ENCODE data around the gene CTNNA1. TPM values are rescaled to one million over a fixed set of nuclear protein-coding genes. Genes with fewer than 3 reads are reported as not detected.

The CTNNA1 gene
- total and polyA plus RNA-seq, 4 donors: 107 to 446 (median 278) TPM

DNA sequence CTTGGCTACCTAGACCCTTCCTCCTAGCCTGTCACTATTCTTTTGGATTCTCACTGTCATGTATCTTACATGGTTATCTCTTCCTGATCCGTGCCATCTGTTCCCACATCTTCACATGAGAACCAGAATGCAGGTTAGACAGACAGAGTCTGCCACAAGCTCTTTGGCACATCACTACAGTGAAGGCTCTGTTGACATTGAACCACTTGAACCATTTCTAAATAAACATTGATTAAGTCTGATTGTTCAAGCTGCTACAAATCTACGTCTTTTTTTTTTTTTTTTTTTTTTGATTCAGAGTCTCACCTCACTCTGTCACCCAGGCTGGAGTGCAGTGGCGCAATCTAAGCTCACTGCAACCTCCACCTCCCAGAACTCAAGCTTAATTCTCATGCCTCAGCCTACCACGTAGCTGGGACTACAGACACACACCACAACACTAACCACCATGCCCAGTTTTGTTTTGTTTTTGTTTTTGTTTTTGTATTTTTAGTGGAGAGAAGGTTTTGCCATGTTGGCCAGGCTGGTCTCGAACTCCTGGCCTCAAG lies 207.0 kb downstream of the CTNNA1 start:
- no peak overlapping the region for H3K4me3 ChIP-seq (ENCODE audit: low read length in 2 of 2)
- H3K4me1 ChIP-seq (ENCODE audit: control insufficient read depth in 1 of 2, insufficient read depth in 2 of 2, low read length in 2 of 2): no peaks in the 10 kb centered on the region
- intact Hi-C loops (cut with DNase I): no loop called here
- H3K27me3 ChIP-seq (ENCODE audit: control insufficient read depth in 1 of 2, insufficient read depth in 2 of 2, low read length in 1 of 2): no peaks in the 10 kb centered on the region
- ATAC-seq (ENCODE audit: low FRiP score): no peak
- DNase-seq: no peak
- no peaks in the 10 kb centered on the region for H3K36me3 ChIP-seq (ENCODE audit: control insufficient read depth in 1 of 2, insufficient read depth in 2 of 2, low read length in 1 of 2)
- no peaks in the 10 kb centered on the region for H3K9me3 ChIP-seq (ENCODE audit: control insufficient read depth, low read length)
- H3K27ac ChIP-seq (ENCODE audit: low read depth in 1 of 2, low read length in 2 of 2): no peak overlapping the region
- 85 to 93% methylated on average over 5 of the region's 5 CpGs for WGBS, 2 donors

DNA sequence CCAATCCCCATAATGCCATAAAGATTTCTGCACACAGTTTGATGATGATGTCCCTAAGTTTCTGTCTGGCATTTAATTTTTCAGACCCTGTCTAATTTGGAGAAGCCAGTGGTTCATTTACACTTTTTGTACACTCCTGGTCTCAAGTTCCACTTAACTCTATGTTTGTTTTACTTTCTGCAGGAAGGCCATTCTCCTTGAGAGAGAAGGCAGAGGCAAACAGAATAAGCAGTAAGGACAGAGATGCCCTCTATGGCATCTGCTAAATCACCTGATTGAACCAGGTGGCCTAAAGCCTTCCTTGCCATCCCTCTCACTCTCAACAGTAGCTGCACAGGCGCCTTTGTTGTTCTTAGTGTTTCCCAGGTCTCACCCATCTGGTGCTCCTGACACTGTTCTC lies 208.0 kb downstream of the CTNNA1 start:
- no peaks in the 10 kb centered on the region for H3K36me3 ChIP-seq (ENCODE audit: control insufficient read depth in 1 of 2, insufficient read depth in 2 of 2, low read length in 1 of 2)
- intact Hi-C loops (cut with DNase I): no loop called here
- no peaks in the 10 kb centered on the region for H3K9me3 ChIP-seq (ENCODE audit: control insufficient read depth, low read length)
- H3K27ac ChIP-seq (ENCODE audit: low read depth in 1 of 2, low read length in 2 of 2): no peak overlapping the region
- ATAC-seq (ENCODE audit: low FRiP score): no peak
- H3K4me3 ChIP-seq (ENCODE audit: low read length in 2 of 2): no peak overlapping the region
- no peak for DNase-seq
- H3K27me3 ChIP-seq (ENCODE audit: control insufficient read depth in 1 of 2, insufficient read depth in 2 of 2, low read length in 1 of 2): no peaks in the 10 kb centered on the region
- WGBS, 2 donors: 95 to 96% methylated on average over 1 of the region's 1 CpG
- H3K4me1 ChIP-seq (ENCODE audit: control insufficient read depth in 1 of 2, insufficient read depth in 2 of 2, low read length in 2 of 2): no peaks in the 10 kb centered on the region

DNA sequence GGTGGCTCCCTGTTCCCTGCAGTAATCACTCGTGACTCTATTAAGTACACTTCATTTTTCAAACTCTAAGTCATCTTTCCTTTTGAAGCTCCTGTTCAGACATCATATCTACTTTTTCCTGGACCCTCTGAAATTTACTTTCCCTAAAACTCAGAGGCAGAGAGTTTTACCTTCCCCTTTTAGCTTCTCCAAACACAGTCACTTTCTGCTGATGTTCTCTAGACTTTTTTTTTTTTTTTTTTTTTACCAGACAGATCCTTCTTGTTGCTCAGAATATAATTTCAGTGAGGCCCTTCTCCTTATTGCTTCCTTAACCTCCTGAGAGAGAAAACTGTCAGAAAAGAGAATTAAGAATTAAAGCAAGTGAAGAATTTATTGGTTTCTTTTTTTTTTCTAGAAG lies 208.5 kb downstream of the CTNNA1 start:
- ATAC-seq (ENCODE audit: low FRiP score) (no peak), DNase-seq (no peak)
- no peaks in the 10 kb centered on the region for H3K9me3 ChIP-seq (ENCODE audit: control insufficient read depth, low read length)
- intact Hi-C loops (cut with DNase I): no loop called here
- H3K36me3 ChIP-seq (ENCODE audit: control insufficient read depth in 1 of 2, insufficient read depth in 2 of 2, low read length in 1 of 2): no peaks in the 10 kb centered on the region
- H3K27ac ChIP-seq (ENCODE audit: low read depth in 1 of 2, low read length in 2 of 2): no peak overlapping the region
- H3K4me3 ChIP-seq (ENCODE audit: low read length in 2 of 2): no peak overlapping the region
- no peaks in the 10 kb centered on the region for H3K27me3 ChIP-seq (ENCODE audit: control insufficient read depth in 1 of 2, insufficient read depth in 2 of 2, low read length in 1 of 2)
- H3K4me1 ChIP-seq (ENCODE audit: control insufficient read depth in 1 of 2, insufficient read depth in 2 of 2, low read length in 2 of 2): no peaks in the 10 kb centered on the region
- 65 to 66% methylated on average over 1 of the region's 1 CpG for WGBS, 2 donors

DNA sequence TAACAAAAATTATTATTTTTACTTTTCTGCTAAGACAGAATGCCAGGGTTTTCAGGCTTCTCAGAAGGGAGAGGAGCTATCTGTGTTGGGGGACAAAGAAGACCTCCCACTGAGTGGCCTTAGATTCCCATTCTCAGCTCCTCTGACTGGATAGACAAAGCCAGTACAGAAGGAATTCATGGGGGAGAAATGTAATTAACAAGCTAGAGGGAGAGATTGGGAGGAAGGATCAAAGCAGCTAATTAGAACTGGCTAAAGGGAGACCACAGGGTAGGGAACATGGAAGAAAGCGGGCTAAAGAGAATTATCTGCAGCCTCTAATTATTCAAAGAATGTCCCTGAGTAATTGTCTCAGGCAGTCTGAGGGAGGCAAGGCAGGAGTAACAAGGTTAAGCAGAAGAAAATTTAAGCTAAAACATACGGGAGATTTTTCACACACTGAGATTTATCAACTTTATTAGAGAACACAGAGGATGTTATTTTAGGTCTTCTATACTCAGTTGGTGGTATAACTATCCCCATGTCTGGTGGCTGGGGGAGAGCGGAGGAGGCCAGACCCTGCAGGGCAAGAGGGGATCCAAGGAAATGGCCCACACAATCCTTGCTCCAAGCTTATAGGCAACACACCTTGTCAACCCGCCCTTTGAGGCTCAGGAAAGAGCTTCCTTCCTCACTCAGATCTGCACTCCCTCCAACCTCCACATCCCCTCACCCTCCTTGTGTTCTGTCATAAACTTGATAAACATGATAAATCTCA lies 209.6 kb downstream of the CTNNA1 start:
- no peaks in the 10 kb centered on the region for H3K4me1 ChIP-seq (ENCODE audit: control insufficient read depth in 1 of 2, insufficient read depth in 2 of 2, low read length in 2 of 2)
- DNase-seq (no peak), ATAC-seq (ENCODE audit: low FRiP score) (no peak)
- WGBS, 2 donors: 93% methylated on average over 4 of the region's 4 CpGs
- H3K36me3 ChIP-seq (ENCODE audit: control insufficient read depth in 1 of 2, insufficient read depth in 2 of 2, low read length in 1 of 2): no peaks in the 10 kb centered on the region
- no peaks in the 10 kb centered on the region for H3K9me3 ChIP-seq (ENCODE audit: control insufficient read depth, low read length)
- H3K27ac ChIP-seq (ENCODE audit: low read depth in 1 of 2, low read length in 2 of 2): no peak overlapping the region
- intact Hi-C loops (cut with DNase I): no loop called here
- no peak overlapping the region for H3K4me3 ChIP-seq (ENCODE audit: low read length in 2 of 2)
- H3K27me3 ChIP-seq (ENCODE audit: control insufficient read depth in 1 of 2, insufficient read depth in 2 of 2, low read length in 1 of 2): no peaks in the 10 kb centered on the region

DNA sequence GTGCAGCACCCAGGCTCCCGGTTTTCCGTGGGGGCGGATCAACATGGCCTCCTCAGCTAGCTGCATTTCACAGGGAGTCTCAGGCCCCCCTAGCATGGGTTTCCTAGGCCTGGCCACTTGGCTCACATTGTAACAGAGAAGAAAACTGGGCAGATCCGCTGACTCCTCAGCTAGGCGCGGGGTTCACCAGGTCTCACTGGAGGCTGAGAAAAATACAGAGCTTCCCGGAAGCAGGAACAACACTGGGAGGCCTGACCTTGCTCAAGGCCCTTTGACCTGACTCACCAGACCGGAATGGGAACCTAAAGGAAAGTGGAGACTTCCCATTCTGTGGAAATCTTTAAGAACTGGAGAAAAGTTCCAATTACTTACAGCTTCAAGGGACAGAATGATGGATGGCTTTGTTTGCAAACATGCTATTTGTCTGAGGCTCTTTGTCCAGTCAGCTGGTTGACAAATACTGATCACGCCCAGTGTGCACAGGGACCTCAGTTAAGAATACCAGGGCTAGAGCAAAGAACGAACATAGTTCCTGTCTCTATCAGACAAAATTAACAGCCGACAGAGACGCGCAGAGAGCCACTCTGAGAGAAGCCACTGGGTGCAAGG lies 210.6 kb downstream of the CTNNA1 start:
- intact Hi-C loops (cut with DNase I): no loop called here
- no peak for ATAC-seq (ENCODE audit: low FRiP score)
- no peaks in the 10 kb centered on the region for H3K9me3 ChIP-seq (ENCODE audit: control insufficient read depth, low read length)

DNA sequence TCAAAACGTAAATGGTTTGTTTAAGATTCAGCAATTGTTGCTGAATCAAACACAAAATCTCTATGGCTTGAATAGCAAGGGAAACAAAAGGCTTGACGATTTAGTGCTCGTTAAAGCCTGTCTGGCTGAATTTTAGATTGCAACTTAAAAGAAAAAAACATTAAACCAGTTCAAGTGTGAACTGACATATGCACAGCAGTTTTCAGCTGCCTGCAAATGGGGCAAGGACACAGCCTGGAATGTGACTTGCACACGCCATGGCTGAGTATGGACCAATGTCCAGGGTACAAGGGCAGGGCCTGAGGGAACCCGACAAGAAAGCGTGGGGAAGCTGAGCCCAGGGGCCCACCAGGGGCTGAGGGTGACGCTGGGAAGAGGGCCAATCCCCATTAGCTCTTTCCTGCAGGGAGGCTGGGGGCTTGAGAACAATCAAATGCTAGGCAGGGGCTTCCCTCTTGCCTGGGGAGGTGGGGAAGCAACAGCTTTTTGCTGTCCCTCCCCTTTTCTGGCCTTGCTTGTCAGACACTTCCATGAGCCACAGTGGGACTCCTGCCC lies 211.5 kb downstream of the CTNNA1 start:
- Histone ChIP-seq H3K9me3 (ENCODE audit: control insufficient read depth, low read length) (no peaks in the 10 kb centered on the region), H3K27ac (ENCODE audit: low read depth in 1 of 2, low read length in 2 of 2) (no peak overlapping the region), H3K4me1 (ENCODE audit: control insufficient read depth in 1 of 2, insufficient read depth in 2 of 2, low read length in 2 of 2) (no peaks in the 10 kb centered on the region), H3K27me3 (ENCODE audit: control insufficient read depth in 1 of 2, insufficient read depth in 2 of 2, low read length in 1 of 2) (no peaks in the 10 kb centered on the region), H3K36me3 (ENCODE audit: control insufficient read depth in 1 of 2, insufficient read depth in 2 of 2, low read length in 1 of 2) (no peaks in the 10 kb centered on the region), H3K4me3 (ENCODE audit: low read length in 2 of 2) (no peak overlapping the region)
- DNase-seq: no peak
- intact Hi-C loops (cut with DNase I): no loop called here
- ATAC-seq (ENCODE audit: low FRiP score): no peak
- WGBS, 2 donors: 78 to 82% methylated on average over 7 of the region's 7 CpGs

More for the DNA sequence above, 210.6 kb downstream of the CTNNA1 start:
- Histone ChIP-seq H3K4me3 (ENCODE audit: low read length in 2 of 2) (no peak overlapping the region), H3K4me1 (ENCODE audit: control insufficient read depth in 1 of 2, insufficient read depth in 2 of 2, low read length in 2 of 2) (no peaks in the 10 kb centered on the region), H3K36me3 (ENCODE audit: control insufficient read depth in 1 of 2, insufficient read depth in 2 of 2, low read length in 1 of 2) (no peaks in the 10 kb centered on the region), H3K27ac (ENCODE audit: low read depth in 1 of 2, low read length in 2 of 2) (no peak overlapping the region), H3K27me3 (ENCODE audit: control insufficient read depth in 1 of 2, insufficient read depth in 2 of 2, low read length in 1 of 2) (no peaks in the 10 kb centered on the region)
- DNase-seq: no peak
- WGBS, 2 donors: 89 to 94% methylated on average over 13 of the region's 13 CpGs

DNA sequence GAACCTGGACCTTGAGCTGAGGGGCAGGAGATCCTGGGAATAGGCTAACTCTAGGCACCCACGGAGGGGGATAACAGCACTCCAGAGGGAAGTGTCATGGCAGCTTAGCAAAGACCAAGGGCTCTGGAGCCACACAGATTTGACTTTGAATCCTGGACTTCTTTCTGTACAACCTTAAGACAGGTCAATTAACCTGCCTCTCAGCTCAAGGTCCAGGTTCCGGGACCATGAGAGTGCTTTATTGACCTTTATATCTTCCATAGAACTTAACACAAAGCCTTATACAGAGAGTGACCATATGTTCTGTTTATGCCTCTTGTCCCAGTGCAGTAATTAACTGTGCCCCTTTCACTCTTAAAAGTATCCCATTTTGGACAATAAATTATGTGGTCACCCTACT lies 212.4 kb downstream of the CTNNA1 start:
- Histone ChIP-seq H3K36me3 (ENCODE audit: control insufficient read depth in 1 of 2, insufficient read depth in 2 of 2, low read length in 1 of 2) (no peaks in the 10 kb centered on the region), H3K4me1 (ENCODE audit: control insufficient read depth in 1 of 2, insufficient read depth in 2 of 2, low read length in 2 of 2) (no peaks in the 10 kb centered on the region), H3K9me3 (ENCODE audit: control insufficient read depth, low read length) (no peaks in the 10 kb centered on the region), H3K4me3 (ENCODE audit: low read length in 2 of 2) (no peak overlapping the region), H3K27ac (ENCODE audit: low read depth in 1 of 2, low read length in 2 of 2) (no peak overlapping the region), H3K27me3 (ENCODE audit: control insufficient read depth in 1 of 2, insufficient read depth in 2 of 2, low read length in 1 of 2) (no peaks in the 10 kb centered on the region)
- intact Hi-C loops (cut with DNase I): no loop called here
- 94 to 95% methylated on average over 2 of the region's 2 CpGs for WGBS, 2 donors
- DNase-seq: no peak
- no peak for ATAC-seq (ENCODE audit: low FRiP score)

DNA sequence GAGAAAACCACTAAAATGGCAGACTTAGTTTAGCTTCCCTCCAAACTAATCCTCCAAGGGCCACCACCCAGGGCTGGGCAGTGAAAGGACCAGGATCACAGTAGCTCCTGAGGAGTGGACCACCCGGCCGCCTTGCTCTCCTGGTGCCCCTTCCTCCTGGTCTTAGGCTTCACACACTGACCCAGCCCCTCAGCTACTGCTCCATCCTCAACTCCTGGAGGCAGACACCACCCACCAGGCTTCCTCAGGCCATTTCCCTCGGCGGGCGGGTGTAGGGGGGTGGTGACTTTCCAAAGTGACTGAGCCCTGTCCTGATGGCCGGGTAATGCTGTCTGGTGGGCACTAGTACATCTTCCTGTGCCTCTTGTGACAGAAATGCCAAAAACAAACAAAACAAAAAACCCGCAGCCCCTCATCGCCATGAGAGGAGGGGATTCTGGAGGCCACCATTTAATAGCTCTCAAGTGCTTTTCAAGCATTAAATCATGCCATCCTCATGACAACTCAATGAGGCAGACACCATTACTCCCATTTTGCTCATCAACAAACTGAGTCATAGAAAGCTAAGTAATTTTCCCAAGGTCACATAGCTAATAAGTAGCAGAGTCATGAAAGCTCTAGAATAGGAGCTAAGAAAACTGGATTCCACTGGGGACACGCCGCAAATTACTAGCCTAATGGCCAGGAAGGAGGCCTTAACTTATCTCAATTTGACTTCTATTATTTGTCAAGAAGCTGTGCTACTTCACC lies 213.2 kb downstream of the CTNNA1 start:
- intact Hi-C loops (cut with DNase I): no loop called here
- Histone ChIP-seq H3K4me3 (ENCODE audit: low read length in 2 of 2) (no peak overlapping the region), H3K9me3 (ENCODE audit: control insufficient read depth, low read length) (no peaks in the 10 kb centered on the region), H3K36me3 (ENCODE audit: control insufficient read depth in 1 of 2, insufficient read depth in 2 of 2, low read length in 1 of 2) (no peaks in the 10 kb centered on the region), H3K4me1 (ENCODE audit: control insufficient read depth in 1 of 2, insufficient read depth in 2 of 2, low read length in 2 of 2) (no peaks in the 10 kb centered on the region), H3K27ac (ENCODE audit: low read depth in 1 of 2, low read length in 2 of 2) (no peak overlapping the region), H3K27me3 (ENCODE audit: control insufficient read depth in 1 of 2, insufficient read depth in 2 of 2, low read length in 1 of 2) (no peaks in the 10 kb centered on the region)
- DNase-seq (no peak), ATAC-seq (ENCODE audit: low FRiP score) (no peak)
- WGBS, 2 donors: 95 to 97% methylated on average over 10 of the region's 10 CpGs

All from aorta (tissue), 5 donors.